Tibial nerve (tissue), 4 donors: ENCODE measurements around the gene DNAI2.

Source experiments
- CTCF ChIP-seq, 5 experiments: fragments of 200-600 bp in 3 of 5; fragments of 450-650 bp in 2 of 5; sonication (generic) in 3 of 5; IDR thresholded peaks; one replicate each; pipeline ENCODE4 v1.5.1; 2016 to 2019; ENCODE audit warnings: antibody characterized with exemption in 5 of 5, mild to moderate bottlenecking in 3 of 5, moderate library complexity in 2 of 5
- EP300 ChIP-seq, 2 donors: sonication (generic); formaldehyde crosslinking; IDR thresholded peaks; one replicate each; pipeline ENCODE4 v1.6.1; 2017; ENCODE audit warnings: antibody characterized with exemption in 2 of 2, mild to moderate bottlenecking in 1 of 2
- POLR2A ChIP-seq, 2 donors: fragments of 450-650 bp; IDR thresholded peaks; one replicate each; pipeline ENCODE4 v1.6.1; 2017; ENCODE audit warnings: antibody characterized with exemption in 2 of 2, mild to moderate bottlenecking in 2 of 2, moderate library complexity in 2 of 2

GRCh38 chr17:74271281-74271680 is 2.8 kb upstream of the DNAI2 start:
- TF ChIP-seq CTCF (IDR thresholded peaks at IDR 0.05) (no peak), POLR2A (IDR thresholded peaks at IDR 0.05) (no peak), EP300 (IDR thresholded peaks at IDR 0.05) (no peak)
